Calu3 (cell line): ENCODE data around the gene PYGM. TPM values are rescaled to one million over a fixed set of nuclear protein-coding genes. Genes with fewer than 3 reads are reported as not detected.

Experiments used
- BruUV-seq: library from RNA; stranded (reverse); fragments of 400-500 nt; replicated peaks from 2 replicates; lab custom pipeline; 2021; lab: Mats Ljungman, UMichigan
- CTCF ChIA-PET: fragments of 300-600 bp; sonication (Branson Sonifier 250); formaldehyde crosslinking; loops from one replicate; lab custom pipeline; 2022; ENCODE audit warnings: antibody characterized with exemption; lab: Charles Lee
- DNase-seq: peaks from one replicate; pipeline ENCODE4 v3.0.0; 2022
- H3K27ac Mint-ChIP-seq: one replicate; pipeline ENCODE4 v1.8.0; 2022; ENCODE audit warnings: mixed read lengths; ENCODE audit not compliant: unreplicated experiment
- H3K27me3 Mint-ChIP-seq: one replicate; pipeline ENCODE4 v1.8.0; 2022; ENCODE audit warnings: mixed read lengths; ENCODE audit not compliant: unreplicated experiment
- H3K36me3 Mint-ChIP-seq: one replicate; pipeline ENCODE4 v1.8.0; 2022; ENCODE audit warnings: mild to moderate bottlenecking, moderate library complexity, mixed read lengths; ENCODE audit not compliant: insufficient read depth, unreplicated experiment
- H3K4me1 Mint-ChIP-seq: one replicate; pipeline ENCODE4 v1.8.0; 2022; ENCODE audit warnings: mild to moderate bottlenecking, low read depth, mixed read lengths; ENCODE audit not compliant: unreplicated experiment
- H3K4me3 Mint-ChIP-seq: one replicate; pipeline ENCODE4 v1.8.0; 2022; ENCODE audit warnings: mild to moderate bottlenecking, low read depth, moderate library complexity, mixed read lengths; ENCODE audit not compliant: unreplicated experiment
- H3K9me3 Mint-ChIP-seq: one replicate; pipeline ENCODE4 v1.8.0; 2022; ENCODE audit warnings: low read depth, mixed read lengths; ENCODE audit not compliant: unreplicated experiment
- intact Hi-C: fragments of 100-400 bp; cut with micrococcal nuclease; formaldehyde crosslinking; loops from one replicate; pipeline ENCODE4 v1.10.0; 2022; ENCODE audit not compliant: unreplicated experiment
- total RNA-seq: library from RNA; stranded (reverse); gene quantifications from 2 replicates; pipeline ENCODE4 v1.2.3, GENCODE V29; 2022
- TF ChIP-seq, protein P1 (sequence below): fragments of 200-600 bp; IDR thresholded peaks from one replicate; pipeline ENCODE4 v1.8.0; 2022; ENCODE audit warnings: antibody characterized with exemption; ENCODE audit not compliant: unreplicated experiment

The PYGM gene
- total RNA-seq, 1 experiment from 2014 or later, result 1.4 TPM

DNA sequence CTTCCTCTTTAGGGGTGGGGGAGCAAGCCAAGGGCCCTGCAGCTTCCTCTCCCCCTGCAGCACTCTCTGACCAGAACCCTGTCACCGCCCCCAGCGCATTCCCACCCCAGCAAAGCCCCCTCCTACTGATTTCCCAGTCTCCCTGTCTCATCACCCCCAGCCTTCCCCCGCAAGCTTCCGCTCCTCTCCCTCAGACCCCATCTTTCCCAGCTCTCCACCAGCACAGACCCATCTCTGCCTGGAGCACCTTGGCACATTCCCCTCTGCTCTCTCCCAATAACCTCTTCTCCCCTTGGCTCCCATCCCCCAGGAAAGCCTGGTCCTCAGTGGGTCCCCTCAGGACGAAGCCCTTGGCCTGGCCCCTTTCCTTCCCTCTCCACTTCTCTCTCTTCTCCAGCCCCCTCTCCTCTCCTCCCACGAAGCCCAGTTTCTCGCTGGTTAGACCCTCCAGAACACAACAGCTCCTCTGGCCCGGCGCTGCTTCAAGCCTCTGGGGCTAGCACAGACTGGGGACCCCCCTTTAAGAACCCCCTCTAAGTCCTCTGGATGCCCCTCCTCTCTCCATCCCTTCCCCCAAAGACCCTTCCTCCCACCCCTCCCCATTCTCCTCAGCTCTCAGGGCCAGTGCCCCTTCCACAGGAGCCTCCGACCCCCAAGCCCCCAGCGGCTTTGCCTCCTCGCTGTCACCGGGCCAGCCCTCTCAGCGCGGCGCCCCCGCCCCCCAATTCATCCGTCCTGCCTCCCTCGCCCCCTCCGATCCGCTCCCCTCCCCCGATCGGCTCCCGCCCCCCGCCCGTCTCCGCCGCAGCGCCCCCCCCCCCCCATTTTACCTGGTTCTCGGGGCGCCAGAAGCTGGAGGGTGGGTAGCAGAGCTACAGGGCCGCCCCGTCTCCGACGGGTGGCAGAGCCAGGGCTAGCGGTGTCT is 37.4 kb downstream of the PYGM start:
- H3K4me3 Mint-ChIP-seq, result no peak overlapping the region
- no TSS peak for BruUV-seq
- TF ChIP-seq, protein P1, sequence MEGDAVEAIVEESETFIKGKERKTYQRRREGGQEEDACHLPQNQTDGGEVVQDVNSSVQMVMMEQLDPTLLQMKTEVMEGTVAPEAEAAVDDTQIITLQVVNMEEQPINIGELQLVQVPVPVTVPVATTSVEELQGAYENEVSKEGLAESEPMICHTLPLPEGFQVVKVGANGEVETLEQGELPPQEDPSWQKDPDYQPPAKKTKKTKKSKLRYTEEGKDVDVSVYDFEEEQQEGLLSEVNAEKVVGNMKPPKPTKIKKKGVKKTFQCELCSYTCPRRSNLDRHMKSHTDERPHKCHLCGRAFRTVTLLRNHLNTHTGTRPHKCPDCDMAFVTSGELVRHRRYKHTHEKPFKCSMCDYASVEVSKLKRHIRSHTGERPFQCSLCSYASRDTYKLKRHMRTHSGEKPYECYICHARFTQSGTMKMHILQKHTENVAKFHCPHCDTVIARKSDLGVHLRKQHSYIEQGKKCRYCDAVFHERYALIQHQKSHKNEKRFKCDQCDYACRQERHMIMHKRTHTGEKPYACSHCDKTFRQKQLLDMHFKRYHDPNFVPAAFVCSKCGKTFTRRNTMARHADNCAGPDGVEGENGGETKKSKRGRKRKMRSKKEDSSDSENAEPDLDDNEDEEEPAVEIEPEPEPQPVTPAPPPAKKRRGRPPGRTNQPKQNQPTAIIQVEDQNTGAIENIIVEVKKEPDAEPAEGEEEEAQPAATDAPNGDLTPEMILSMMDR, result no peak

DNA sequence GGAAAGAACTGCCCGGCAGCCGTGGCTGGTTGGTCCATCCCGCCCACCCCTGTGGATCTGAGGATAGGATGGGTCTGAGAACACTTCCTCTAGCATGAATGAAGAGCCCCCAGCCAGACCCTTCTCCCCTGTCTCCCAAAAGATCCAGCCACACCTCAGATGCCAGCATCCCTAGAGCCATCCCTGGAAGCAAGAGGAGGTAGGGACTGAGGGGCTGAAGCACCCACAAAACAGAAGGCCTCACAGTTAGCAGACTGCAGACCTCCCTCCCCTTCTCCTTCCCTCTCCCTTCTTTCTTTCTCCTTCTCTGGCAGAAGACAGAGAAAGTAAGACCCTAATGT is 38.4 kb downstream of the PYGM start:
- CTCF ChIA-PET, result no interaction called here
- Mint-ChIP-seq H3K4me1 (no peaks in the 10 kb centered on the region), H3K9me3 (no peaks in the 10 kb centered on the region), H3K4me3 (no peak overlapping the region), H3K27me3 (peaks cover 97% of the 10 kb centered on the region), H3K27ac (no peak overlapping the region), H3K36me3 (no peaks in the 10 kb centered on the region)
- TF ChIP-seq, protein P1, result no peak
- intact Hi-C loops, result no loop called here
- BruUV-seq, result no TSS peak
- no peak for DNase-seq

More for the DNA sequence above, 37.4 kb downstream of the PYGM start:
- intact Hi-C loops, result no loop called here
- H3K27me3 Mint-ChIP-seq, result peaks cover 97% of the 10 kb centered on the region
- H3K36me3 Mint-ChIP-seq, result no peaks in the 10 kb centered on the region
- no peak for DNase-seq
- no peaks in the 10 kb centered on the region for H3K9me3 Mint-ChIP-seq
- H3K27ac Mint-ChIP-seq, result no peak overlapping the region
- H3K4me1 Mint-ChIP-seq, result no peaks in the 10 kb centered on the region
- CTCF ChIA-PET, result no interaction called here

DNA sequence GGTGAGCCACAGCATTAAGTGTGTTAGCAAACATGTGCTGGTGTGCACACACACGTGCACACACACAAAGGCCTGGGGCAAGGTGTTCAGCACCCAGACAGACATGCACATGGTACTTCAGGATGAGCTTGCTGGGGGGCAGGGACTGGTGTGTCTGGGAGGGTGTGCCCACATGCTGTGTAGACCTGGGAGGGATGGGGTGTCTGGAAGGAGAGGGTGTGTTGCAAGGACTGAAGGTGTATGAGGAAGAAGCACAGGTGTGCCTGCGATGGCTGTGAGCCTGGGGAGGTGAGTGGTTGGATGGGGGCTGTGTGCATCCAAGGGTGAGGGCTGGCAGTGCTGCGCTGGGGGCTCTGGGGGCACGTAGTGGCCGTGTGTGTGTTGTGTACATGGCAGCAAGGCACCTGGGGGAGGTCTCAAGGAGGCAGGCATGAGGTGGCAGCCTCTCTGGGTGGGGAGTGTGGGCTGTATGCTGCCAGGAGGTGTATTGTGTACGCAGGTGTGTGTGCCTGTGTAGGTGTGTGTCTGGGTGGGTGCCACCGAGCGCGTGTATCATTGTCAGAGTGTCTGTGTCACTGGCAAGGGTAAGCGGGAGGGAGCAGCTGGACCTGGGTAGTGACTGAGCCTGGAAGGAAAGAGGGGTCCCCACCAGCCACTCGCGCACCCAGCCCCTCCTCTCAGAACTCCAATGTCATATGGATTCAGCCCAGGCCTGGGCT is 39.0 kb downstream of the PYGM start:
- H3K27ac Mint-ChIP-seq, result no peak overlapping the region
- CTCF ChIA-PET, result no interaction called here
- TF ChIP-seq, protein P1, result no peak
- no peaks in the 10 kb centered on the region for H3K36me3 Mint-ChIP-seq
- no peaks in the 10 kb centered on the region for H3K9me3 Mint-ChIP-seq
- H3K27me3 Mint-ChIP-seq, result peaks cover 97% of the 10 kb centered on the region
- DNase-seq, result no peak
- H3K4me3 Mint-ChIP-seq, result no peak overlapping the region
- H3K4me1 Mint-ChIP-seq, result no peaks in the 10 kb centered on the region
- intact Hi-C loops, result no loop called here
- BruUV-seq, result no TSS peak

DNA sequence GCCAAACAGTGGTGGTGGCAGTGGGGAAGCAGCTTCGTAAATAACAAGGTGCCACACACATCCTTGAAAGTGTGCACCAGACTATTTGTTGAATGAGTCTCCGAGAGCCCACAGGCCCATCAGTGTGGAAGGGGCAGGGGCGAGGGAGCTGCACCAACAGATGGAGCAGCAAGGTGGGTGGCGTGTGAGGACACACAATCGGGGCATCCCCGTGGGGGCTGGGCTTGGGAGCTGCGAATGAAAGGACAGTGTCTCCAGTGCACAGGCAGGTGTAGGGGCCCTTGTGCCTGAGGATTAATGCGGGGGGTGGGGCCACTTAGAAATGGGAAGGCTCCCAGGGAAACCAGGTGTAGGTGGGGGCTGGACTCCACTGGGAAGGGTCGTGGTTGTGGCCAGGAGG is 39.6 kb downstream of the PYGM start:
- Mint-ChIP-seq H3K36me3 (no peaks in the 10 kb centered on the region), H3K4me1 (no peaks in the 10 kb centered on the region), H3K27ac (no peak overlapping the region), H3K9me3 (no peaks in the 10 kb centered on the region), H3K4me3 (no peak overlapping the region), H3K27me3 (peaks cover 97% of the 10 kb centered on the region)
- no peak for DNase-seq
- TF ChIP-seq, protein P1, result no peak
- intact Hi-C loops, result no loop called here
- CTCF ChIA-PET, result no interaction called here
- no TSS peak for BruUV-seq
